OCI-LY3 (cell line): Measurements from ENCODE around the gene PRKCE.

ENCODE experiments used
- H2AFZ ChIP-seq: fragments of 200-600, 300-600 bp; shearing (Covaris generic); 2 replicates; pipeline ENCODE4 v1.6.0; 2014; ENCODE audit warnings: antibody characterized with exemption, low read depth, low read length
- H3K27ac ChIP-seq: fragments of 200-600, 300-600 bp; sonication (generic); 2 replicates; pipeline ENCODE4 v1.5.1; 2014; ENCODE audit warnings: mild to moderate bottlenecking, low read length, moderate library complexity, mixed read lengths
- H3K27me3 ChIP-seq: fragments of 200-600, 300-600 bp; sonication (generic); 2 replicates; pipeline ENCODE4 v1.6.1; 2014; ENCODE audit warnings: low read depth, low read length, mixed read lengths
- H3K36me3 ChIP-seq: fragments of 200-600, 300-600 bp; sonication (generic); replicated peaks from 2 replicates; pipeline ENCODE3; 2014; ENCODE audit warnings: low read depth, low read length, mixed read lengths
- H3K4me1 ChIP-seq: fragments of 300-600, 200-600 bp; sonication (generic); 2 replicates; pipeline ENCODE4 v1.6.1; 2014; ENCODE audit warnings: low read length, mixed read lengths
- H3K4me2 ChIP-seq: fragments of 200-600, 300-600 bp; sonication (generic); 2 replicates; pipeline ENCODE4 v1.6.1; 2014; ENCODE audit warnings: low read length, mixed read lengths
- H3K4me3 ChIP-seq: fragments of 300-600, 200-600 bp; sonication (generic); 2 replicates; pipeline ENCODE4 v1.5.1; 2014; ENCODE audit warnings: antibody characterized with exemption, mild to moderate bottlenecking, low read length, moderate library complexity
- H3K79me2 ChIP-seq: fragments of 300-600, 200-600 bp; shearing (Covaris generic); 2 replicates; pipeline ENCODE4 v1.6.1; 2014; ENCODE audit warnings: mild to moderate bottlenecking, low read length, mixed read lengths
- H3K9ac ChIP-seq: fragments of 300-600, 200-600 bp; shearing (Covaris generic); 2 replicates; pipeline ENCODE4 v1.6.0; 2014; ENCODE audit warnings: mild to moderate bottlenecking, low read length, moderate library complexity
- H3K9me3 ChIP-seq: fragments of 200-600, 300-600 bp; shearing (Covaris generic); 2 replicates; pipeline ENCODE4 v1.6.1; 2014; ENCODE audit warnings: low read length, mixed read lengths; ENCODE audit not compliant: insufficient read depth
- H4K20me1 ChIP-seq: fragments of 200-600, 300-600 bp; sonication (generic); 2 replicates; pipeline ENCODE4 v1.6.1; 2016; ENCODE audit warnings: low read length, mixed read lengths; ENCODE audit not compliant: insufficient read depth
- EZH2phosphoT487 ChIP-seq: fragments of 200-600 bp; shearing (Covaris generic); IDR thresholded peaks from 2 replicates; pipeline ENCODE4 v1.6.1; 2018; ENCODE audit warnings: antibody characterized with exemption, mixed run types, low read depth
- TF ChIP-seq, protein P1 (sequence below): fragments of 200-600, 300-600 bp; sonication (generic); IDR thresholded peaks from 2 replicates; pipeline ENCODE4 v1.5.1; 2014; ENCODE audit warnings: antibody characterized with exemption, low read length, low read depth

The PRKCE gene

DNA sequence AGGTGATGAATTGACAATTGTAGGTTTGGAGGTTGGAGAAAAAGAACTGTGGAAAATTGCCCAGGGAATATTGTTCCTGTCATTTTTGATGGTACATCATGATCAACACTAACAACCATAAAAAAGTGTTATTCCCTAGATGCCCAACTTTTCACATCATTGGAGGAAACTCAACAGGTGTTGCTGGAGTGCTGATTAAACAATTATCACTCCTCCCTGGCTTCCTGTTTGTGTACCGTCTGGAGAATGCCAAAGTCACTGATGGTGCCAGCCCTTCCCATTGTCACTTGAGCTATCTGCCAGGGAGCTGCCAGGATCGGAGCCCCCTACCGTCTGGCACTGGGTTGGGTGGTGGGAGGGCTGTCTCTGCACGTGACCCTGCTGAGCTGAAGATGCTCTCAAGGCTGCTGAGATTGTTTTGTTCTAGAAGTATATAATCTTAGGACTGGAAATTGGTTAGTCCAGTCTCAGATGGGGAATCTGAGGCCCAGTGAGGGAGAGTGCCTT, 156.9 kb downstream of the PRKCE start:
- H3K27ac ChIP-seq, result no peak overlapping the region
- H3K9ac ChIP-seq, result no peak overlapping the region
- no peak overlapping the region for H3K4me2 ChIP-seq
- peaks cover 15% of the 10 kb centered on the region for H3K27me3 ChIP-seq
- no peaks in the 10 kb centered on the region for H3K36me3 ChIP-seq
- no peaks in the 10 kb centered on the region for H3K79me2 ChIP-seq
- H3K4me1 ChIP-seq, result no peaks in the 10 kb centered on the region
- H3K9me3 ChIP-seq, result no peaks in the 10 kb centered on the region
- peaks cover 2% of the 10 kb centered on the region; the same call in 1 of the 2 replicates for H4K20me1 ChIP-seq
- H2AFZ ChIP-seq, result no peak overlapping the region
- H3K4me3 ChIP-seq, result no peak overlapping the region
- TF ChIP-seq, protein P1, sequence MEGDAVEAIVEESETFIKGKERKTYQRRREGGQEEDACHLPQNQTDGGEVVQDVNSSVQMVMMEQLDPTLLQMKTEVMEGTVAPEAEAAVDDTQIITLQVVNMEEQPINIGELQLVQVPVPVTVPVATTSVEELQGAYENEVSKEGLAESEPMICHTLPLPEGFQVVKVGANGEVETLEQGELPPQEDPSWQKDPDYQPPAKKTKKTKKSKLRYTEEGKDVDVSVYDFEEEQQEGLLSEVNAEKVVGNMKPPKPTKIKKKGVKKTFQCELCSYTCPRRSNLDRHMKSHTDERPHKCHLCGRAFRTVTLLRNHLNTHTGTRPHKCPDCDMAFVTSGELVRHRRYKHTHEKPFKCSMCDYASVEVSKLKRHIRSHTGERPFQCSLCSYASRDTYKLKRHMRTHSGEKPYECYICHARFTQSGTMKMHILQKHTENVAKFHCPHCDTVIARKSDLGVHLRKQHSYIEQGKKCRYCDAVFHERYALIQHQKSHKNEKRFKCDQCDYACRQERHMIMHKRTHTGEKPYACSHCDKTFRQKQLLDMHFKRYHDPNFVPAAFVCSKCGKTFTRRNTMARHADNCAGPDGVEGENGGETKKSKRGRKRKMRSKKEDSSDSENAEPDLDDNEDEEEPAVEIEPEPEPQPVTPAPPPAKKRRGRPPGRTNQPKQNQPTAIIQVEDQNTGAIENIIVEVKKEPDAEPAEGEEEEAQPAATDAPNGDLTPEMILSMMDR, result no peak
- TF ChIP-seq EZH2phosphoT487, result no peak

GRCh38 chr2:45809205-45809604, 157.7 kb downstream of the PRKCE start:
- no peak overlapping the region for H3K27ac ChIP-seq
- H4K20me1 ChIP-seq, result peaks cover 2% of the 10 kb centered on the region; the same call in 1 of the 2 replicates
- H3K9ac ChIP-seq, result no peak overlapping the region
- no peak overlapping the region for H3K4me3 ChIP-seq
- no peaks in the 10 kb centered on the region for H3K9me3 ChIP-seq
- H3K27me3 ChIP-seq, result peaks cover 16% of the 10 kb centered on the region
- H3K79me2 ChIP-seq, result no peaks in the 10 kb centered on the region
- H3K36me3 ChIP-seq, result no peaks in the 10 kb centered on the region
- no peak overlapping the region for H3K4me2 ChIP-seq
- H3K4me1 ChIP-seq, result no peaks in the 10 kb centered on the region
- no peak overlapping the region for H2AFZ ChIP-seq
- no peak for TF ChIP-seq EZH2phosphoT487
- TF ChIP-seq, protein P1, result no peak

GRCh38 chr2:45812011-45812500, 160.6 kb downstream of the PRKCE start:
- Histone ChIP-seq H3K27ac (no peak overlapping the region), H3K79me2 (no peaks in the 10 kb centered on the region)

More at GRCh38 chr2:45812011-45812500, 160.6 kb downstream of the PRKCE start:
- H3K4me2 ChIP-seq, result no peak overlapping the region
- H3K27me3 ChIP-seq, result peaks cover 29% of the 10 kb centered on the region
- no peaks in the 10 kb centered on the region for H3K36me3 ChIP-seq
- TF ChIP-seq EZH2phosphoT487, result no peak
- TF ChIP-seq, protein P1, result no peak
- H4K20me1 ChIP-seq, result no peaks in the 10 kb centered on the region
- no peak overlapping the region for H2AFZ ChIP-seq
- H3K4me1 ChIP-seq, result no peaks in the 10 kb centered on the region
- no peaks in the 10 kb centered on the region for H3K9me3 ChIP-seq
- H3K4me3 ChIP-seq, result no peak overlapping the region
- H3K9ac ChIP-seq, result no peak overlapping the region
